GM12874 (cell line): Measurements from ENCODE around the gene PRIMA1.

Experiments used
- TF ChIP-seq, protein P1 (sequence below): IDR thresholded peaks from 2 replicates; pipeline ENCODE4 v1.5.1; 2011; ENCODE audit warnings: low read depth, mild to moderate bottlenecking, control low read depth, low read length, moderate library complexity; ENCODE audit not compliant: insufficient read depth

PRIMA1 gene

DNA sequence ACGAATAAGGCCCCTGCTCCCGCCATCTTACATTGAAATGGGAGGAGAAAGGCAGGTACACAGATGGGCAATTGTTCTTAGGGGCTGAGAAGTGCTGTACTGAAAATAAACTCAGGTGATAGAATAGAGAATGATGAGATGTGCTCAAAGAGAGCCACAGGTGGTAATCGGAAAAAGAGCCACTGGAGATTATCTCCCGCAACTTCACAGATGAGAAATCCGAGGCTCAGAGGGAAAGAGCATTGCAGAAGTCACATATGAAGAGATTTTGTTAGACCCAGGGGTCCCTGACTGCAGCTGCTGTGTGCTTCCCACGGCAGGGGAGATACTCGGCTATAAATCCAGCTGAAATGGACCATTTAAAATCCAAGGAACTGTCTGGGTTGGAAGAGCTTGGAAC, 73.7 kb downstream of the PRIMA1 start:
- TF ChIP-seq, protein P1, sequence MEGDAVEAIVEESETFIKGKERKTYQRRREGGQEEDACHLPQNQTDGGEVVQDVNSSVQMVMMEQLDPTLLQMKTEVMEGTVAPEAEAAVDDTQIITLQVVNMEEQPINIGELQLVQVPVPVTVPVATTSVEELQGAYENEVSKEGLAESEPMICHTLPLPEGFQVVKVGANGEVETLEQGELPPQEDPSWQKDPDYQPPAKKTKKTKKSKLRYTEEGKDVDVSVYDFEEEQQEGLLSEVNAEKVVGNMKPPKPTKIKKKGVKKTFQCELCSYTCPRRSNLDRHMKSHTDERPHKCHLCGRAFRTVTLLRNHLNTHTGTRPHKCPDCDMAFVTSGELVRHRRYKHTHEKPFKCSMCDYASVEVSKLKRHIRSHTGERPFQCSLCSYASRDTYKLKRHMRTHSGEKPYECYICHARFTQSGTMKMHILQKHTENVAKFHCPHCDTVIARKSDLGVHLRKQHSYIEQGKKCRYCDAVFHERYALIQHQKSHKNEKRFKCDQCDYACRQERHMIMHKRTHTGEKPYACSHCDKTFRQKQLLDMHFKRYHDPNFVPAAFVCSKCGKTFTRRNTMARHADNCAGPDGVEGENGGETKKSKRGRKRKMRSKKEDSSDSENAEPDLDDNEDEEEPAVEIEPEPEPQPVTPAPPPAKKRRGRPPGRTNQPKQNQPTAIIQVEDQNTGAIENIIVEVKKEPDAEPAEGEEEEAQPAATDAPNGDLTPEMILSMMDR = no peak

DNA sequence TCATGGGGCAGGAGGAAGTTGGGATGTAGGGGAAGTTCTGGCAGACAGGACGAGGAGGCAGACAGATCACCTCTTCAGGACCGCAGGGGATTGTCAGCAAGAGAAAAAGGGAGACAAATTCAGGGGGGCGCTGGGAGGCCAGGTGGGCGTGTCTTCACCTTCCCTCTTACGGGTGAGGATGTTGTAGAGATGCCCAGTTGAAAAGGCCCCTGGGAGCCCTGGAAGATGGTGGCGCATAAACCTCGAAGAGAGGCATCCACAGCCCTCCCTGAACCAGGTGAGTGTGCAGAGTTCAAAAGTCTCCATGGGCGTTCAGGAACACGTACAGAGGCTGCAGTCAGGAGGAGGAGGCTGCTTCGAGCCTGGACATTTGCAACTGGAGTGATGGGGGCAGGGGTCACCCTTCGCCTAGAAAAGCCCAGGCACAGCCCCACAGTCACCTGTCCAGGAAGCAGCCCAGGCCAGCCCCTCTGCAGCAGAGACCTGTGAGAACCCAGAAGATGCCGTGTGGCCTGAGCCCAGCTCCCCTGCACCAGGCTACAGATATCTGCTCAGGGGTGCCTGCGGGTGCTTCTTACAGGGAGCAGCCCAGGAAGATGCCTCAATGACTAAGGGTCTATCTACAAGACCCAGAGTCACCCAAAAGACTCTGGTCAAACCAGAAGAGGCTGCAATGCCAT, 74.4 kb downstream of the PRIMA1 start:
- TF ChIP-seq, protein P1 = no peak

DNA sequence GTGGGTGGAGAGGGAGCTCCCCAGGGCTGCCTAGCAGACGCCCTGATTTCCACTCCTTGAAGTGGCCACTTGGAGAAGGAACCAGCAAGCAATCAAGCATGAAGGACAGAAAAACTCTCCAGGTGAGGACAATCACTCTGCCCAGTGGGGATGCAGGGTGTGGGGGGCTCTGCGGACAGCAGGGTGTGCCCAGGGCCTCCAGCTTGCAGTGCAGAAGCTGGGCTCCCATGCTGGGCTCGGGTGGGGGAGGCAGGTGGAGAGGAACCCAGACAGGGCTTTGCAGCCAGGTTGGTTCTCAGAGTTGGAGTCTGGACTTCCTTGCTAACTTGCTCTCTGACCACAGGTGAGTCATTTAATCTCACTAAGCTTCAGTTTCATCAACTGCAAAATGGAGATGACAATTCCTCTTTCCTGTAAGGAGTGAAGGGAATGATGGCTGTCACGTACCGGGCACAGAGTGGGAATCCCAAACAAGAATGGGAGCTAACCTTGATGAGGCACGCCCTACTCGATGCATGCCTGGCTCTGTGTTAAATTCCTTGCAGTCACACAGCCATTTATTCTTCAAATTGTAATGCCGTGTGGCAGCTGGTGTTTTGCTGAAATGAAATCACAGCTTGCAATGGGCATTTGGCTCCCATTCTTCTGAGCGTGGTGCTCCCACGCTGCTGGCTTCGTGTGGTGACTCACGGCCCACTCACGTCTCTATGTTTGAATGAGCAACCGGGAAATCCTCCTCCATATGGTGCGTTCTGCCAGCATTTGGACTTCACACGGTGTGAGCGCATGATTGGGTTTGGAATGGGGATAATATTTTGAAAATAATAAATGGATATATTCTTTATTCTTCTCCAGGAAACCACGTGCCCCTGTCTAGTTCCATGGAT, 75.2 kb downstream of the PRIMA1 start:
- TF ChIP-seq, protein P1 = no peak

DNA sequence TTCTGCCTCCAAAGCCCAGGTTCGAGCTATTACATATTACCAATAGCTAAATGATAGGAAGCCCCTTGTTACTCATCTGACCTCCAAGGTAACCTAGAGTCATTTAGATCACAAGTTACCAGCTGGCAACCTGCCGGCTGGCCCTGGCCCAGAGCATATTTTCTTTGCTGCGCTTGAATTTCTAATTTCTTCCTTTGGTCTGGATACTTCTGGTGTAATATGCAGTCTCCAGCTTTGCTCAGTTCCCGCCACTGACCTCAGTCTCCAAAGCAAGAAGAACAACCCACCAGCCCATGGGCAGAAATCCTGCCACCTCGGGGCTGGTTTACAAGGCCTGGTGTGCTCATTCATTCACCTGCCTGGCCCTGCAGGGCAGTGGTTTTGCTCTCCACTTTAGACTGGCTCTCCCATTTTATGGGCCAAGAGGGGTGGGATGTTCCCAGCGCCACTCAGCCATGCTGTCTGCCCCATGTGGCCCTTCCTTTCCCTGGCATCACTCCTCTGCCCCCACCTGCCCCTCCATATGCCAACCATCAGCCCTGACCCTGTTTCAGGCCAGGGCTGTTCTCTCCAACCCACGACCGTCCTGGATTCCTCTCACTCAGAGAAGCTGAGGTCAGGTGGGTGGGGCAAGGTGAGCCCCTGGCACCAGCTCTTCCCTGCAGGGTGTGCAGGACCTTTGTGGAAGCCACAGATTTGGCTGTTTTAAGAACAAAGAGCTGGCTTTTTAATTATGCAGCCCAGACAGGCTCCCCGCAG, 76.0 kb downstream of the PRIMA1 start:
- TF ChIP-seq, protein P1 = no peak

DNA sequence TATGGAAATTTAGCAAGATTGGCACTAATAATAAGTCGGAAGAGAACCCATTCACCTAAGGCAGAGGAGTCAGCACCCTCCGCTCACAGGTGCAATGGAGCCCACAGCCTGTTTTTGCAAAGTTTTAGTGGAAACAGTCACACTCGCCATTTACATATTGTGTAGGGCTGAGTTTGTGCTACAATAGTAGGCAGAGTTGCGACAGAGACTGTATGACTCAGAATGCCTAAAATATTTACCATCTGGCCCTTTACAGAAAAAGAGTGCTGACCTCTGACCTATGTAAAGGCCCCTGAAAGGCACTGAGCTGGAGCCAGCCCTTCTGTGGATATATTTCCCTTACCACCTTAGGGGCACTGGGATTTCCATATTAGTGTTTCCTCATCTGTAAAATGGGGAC, 79.0 kb downstream of the PRIMA1 start:
- TF ChIP-seq, protein P1 = no peak

DNA sequence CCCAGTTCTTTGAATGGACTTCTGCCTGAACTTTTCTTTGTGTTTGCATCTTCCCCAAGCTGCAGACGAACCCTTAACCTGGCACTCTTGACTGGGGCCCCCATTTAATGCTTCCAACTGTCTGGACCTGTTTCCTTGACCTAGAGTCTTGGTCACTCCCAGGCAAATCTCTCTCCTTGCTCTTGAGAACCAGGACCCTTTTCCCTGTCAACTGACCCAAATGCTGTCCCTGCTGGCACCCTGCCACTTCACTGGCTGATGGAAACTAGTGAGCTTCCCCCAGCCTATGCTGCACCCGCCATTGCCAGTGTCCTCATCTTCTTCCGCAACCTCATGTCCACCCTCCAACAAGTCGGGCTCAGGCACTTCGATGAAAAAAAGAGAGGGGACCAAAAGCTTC, 79.5 kb downstream of the PRIMA1 start:
- TF ChIP-seq, protein P1 = no peak

DNA sequence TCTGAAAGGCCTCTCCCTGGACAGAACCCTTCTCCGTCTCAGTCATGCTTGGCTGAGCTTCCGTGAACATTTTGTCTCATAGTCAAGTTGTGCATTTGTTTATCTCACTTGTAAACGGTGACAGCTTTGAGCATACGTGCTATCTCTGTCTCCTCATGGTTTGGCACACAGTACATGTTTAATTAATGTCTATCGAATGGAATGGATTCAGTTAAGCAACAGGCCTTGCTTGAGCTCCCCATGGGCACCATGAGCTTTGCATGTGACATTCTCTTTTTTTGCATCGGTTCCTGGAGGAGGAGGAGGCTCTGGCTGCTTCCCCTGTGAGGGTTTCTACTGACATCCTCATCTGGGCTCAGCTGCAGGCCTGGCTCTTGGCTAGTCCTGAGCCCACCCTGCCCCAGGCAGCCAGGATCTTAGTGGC, 80.0 kb downstream of the PRIMA1 start:
- TF ChIP-seq, protein P1 = no peak
